Panc1 (cell line): Measurements from ENCODE around the gene MSANTD4.

Experiments
- POLR2AphosphoS5 ChIP-seq: IDR thresholded peaks from 2 replicates; pipeline ENCODE4 v1.6.1; 2012; ENCODE audit warnings: mild to moderate bottlenecking, low read depth, low read length, moderate library complexity
- REST ChIP-seq, 2 experiments: IDR thresholded peaks; 2 replicates each; pipeline ENCODE4 v1.6.1; 2011 to 2012; ENCODE audit warnings: low read depth in 2 of 2, control low read depth in 1 of 2, low read length in 1 of 2, mild to moderate bottlenecking in 1 of 2, moderate library complexity in 1 of 2; ENCODE audit not compliant: insufficient read depth in 1 of 2
- TCF7L2 ChIP-seq: IDR thresholded peaks from 2 replicates; pipeline ENCODE4 v1.6.1; 2011; ENCODE audit warnings: mild to moderate bottlenecking, low read depth, low read length, inconsistent platforms
- TF ChIP-seq, protein P1 (sequence below): fragments of 450-650 bp; IDR thresholded peaks from 2 replicates; pipeline ENCODE4 v1.5.1; 2017; ENCODE audit warnings: mild to moderate bottlenecking

DNA sequence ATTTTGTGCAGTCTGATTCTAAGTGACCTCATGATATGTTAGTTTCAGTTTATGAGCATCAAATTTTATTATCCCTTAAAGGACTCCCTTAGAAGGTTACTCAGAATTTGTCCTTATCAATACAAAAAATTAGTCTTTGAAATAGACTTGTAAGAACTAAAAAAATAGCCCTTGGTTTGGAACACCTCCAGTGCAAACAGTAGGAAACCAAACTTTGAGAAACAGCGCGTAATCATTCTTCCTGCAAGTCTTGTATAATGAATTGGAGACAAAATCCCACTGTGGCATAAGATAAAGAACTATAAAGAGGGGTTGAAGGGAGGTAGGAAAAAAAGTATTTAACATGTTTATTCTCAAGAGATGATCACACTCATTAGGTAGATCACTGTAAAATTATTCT, 10.8 kb upstream of the MSANTD4 start:
- TF ChIP-seq, protein P1, sequence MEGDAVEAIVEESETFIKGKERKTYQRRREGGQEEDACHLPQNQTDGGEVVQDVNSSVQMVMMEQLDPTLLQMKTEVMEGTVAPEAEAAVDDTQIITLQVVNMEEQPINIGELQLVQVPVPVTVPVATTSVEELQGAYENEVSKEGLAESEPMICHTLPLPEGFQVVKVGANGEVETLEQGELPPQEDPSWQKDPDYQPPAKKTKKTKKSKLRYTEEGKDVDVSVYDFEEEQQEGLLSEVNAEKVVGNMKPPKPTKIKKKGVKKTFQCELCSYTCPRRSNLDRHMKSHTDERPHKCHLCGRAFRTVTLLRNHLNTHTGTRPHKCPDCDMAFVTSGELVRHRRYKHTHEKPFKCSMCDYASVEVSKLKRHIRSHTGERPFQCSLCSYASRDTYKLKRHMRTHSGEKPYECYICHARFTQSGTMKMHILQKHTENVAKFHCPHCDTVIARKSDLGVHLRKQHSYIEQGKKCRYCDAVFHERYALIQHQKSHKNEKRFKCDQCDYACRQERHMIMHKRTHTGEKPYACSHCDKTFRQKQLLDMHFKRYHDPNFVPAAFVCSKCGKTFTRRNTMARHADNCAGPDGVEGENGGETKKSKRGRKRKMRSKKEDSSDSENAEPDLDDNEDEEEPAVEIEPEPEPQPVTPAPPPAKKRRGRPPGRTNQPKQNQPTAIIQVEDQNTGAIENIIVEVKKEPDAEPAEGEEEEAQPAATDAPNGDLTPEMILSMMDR, result no peak
- no peak for TF ChIP-seq POLR2AphosphoS5
- TF ChIP-seq REST (IDR thresholded peaks at IDR 0.05; ENCODE audit: insufficient read depth in 1 of 2, low read depth in 2 of 2, low read length in 1 of 2), result no peak
- TF ChIP-seq TCF7L2, result no peak
